HG03354 (cell line): ENCODE measurements around the gene WDR11.

Experiments used
- ATAC-seq: cut with Tn5 transposase; IDR thresholded peaks from one replicate; pipeline ENCODE4 v1.9.1; 2021; ENCODE audit warnings: mild to moderate bottlenecking; ENCODE audit not compliant: unreplicated experiment, poor library complexity, severe bottlenecking

WDR11 gene

GRCh38 chr10:120850911-120851865 is at the start of gene WDR11:
Gene WDR11, plus strand, starts transcription at chr10:120851362. Its CDS starts 59 bp downstream, at chr10:120851421.
- peak; percentile 98 for ATAC-seq

- ATAC-seq = no peak
Measured at GRCh38 chr10:120802935-120803334, 48.2 kb upstream of the WDR11 start.

DNA sequence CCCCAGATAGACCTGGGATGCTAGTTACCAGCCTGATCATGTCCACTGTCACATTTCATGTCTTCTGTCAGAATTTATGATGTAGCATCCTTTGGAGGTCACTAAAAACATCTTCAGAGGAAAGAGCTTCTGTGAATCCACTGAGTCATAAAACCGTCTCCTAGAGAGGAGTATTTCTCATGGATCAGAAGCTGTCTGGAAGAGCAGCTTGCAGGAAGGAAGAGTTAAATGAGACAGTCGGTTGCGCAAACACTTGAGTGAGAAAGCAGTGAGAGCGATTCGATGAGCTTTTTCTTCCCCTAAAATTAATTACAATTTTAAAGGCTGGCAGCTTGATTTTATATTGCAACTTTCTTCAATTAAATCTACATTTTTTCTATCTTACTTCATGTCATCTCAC is 47.2 kb upstream of the WDR11 start:
- ATAC-seq = no peak

DNA sequence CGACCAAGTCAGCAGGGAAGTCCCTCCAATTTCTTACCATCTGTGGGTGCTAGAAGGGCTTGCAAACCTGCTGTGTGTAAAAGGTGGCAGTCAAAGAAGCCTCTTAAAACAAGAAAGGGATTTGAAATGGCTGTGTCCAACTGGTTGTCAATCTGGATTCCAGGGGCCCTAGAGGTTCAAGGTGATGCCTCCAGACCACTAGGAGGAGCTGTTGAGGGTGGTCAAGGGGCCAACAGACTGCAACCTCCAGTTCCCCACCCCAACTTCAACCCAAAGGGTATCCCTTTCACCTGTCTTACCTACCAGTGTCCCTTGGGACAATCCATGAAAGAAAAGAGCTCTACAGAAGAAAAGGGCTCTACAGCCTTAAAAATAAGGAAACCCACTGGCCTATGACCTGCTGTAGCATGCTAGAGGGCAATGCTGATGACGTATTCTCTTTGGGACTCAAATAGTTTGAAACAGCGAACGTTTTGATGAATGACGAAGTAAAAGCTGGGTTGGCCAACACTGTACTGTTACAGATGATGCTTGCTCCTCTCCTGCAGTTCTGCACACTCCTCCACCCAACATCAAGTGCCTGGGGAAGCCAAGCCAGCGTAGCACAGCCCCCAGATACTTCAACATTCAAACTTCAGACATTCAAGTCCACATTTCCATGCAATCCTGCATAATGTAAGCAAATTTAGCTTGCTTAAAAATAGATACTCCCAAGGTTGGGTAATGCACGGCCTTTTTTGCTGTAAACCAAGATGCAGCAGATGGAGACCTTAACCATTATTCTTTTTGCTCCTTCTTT is 45.9 kb upstream of the WDR11 start:
- no peak for ATAC-seq

DNA sequence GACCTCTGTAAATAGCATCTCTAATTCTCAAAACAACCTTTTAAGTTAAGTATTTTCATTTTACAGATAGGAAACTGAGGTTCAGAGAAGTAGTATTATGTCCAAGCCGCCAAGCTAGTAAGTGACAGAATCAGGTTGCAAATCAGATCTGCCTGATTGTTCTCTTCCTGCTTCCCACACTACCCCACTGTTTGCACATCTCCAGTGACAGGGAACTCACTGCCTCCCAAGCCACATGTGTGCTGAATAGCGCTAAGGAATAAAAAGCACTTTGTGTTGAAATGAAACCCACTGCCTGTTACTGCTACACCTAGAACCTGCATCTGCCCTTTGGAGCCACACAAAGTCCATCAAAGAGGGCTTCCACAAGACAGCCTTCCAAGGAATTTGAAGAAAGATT is 45.1 kb upstream of the WDR11 start:
- ATAC-seq = no peak

DNA sequence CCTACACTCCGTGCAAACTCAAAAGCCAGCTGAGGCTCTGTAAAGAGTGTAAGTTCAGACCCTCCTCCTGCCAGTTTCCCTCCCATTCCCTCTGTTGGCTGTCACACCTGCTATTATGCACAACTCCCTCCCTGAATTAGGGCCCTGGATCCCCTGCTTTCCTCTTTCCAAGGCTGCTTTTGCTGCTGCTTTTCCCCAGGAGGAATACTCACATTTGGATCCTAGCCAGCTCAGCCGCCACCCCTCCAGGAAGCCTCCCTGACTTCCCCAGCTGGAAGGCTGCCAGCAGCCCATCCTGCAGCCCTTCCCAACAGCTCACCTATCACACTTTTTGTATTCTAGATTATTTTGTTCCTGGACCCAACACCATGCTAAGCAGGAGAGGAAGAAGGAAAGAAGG is 40.9 kb upstream of the WDR11 start:
- no peak for ATAC-seq

DNA sequence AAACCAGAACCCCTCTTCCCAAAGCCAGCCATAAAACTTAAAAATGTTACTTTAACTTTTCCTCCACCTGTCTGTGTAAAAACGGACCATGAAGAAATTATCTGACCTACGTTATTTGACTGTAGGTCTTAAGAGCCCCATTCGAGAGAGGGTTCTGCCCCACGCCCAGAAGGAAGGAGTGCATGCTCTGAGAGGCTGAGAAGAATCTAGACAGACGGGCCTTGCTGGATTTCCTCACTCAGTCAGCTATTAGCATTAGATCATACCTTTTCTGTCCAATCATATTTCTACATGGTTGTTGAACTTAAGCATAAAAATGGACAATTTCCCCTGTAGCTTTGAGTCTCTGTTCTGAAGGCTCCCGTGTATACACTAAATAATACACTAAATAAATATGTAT is 38.1 kb upstream of the WDR11 start:
- ATAC-seq = no peak

DNA sequence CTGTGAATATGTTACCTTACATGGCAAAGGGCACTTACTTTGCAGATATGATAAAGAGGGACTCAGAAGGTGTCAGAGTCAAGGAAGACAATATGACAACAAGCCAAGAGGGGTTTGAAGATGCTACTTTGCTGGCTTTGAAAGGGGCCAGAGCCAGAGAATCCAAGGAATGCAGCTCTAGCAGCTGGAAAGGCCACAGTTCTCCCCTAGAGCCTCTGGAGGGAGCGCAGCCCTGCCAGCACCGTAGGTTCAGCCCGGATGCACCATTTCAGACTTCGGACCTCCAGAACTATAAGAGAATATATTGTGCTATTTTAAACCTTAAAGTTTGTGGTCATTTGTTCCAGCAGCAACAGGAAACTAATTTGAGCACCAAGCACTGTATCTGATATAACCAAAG is 32.9 kb upstream of the WDR11 start:
- no peak for ATAC-seq

- no peak for ATAC-seq
Measured at GRCh38 chr10:120819366-120819765, 31.8 kb upstream of the WDR11 start.

DNA sequence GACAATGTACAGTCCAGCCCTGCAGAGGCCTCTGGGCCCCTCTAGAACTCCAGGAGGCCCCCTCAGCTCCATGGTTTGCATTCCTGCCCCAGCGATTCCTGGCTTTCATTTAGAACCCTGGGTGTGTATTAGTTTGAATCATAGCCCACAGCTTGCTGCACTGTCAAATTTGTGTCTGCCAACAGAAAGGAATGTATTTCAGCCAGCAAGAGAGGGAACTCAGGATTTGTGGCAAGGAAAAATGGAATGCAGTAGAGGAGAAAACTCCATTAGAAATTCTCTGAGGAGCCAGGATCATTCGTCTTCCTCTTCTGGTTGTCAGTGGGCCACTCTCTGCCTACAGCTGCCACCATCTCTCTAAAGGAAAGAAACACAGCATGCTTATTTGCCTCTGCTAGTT is 27.9 kb upstream of the WDR11 start:
- ATAC-seq = no peak

- ATAC-seq = no peak
Measured at GRCh38 chr10:120824881-120825309, 26.3 kb upstream of the WDR11 start.

- ATAC-seq = no peak
Measured at GRCh38 chr10:120825878-120826769, 25.0 kb upstream of the WDR11 start.

GRCh38 chr10:120827251-120827875 is 23.8 kb upstream of the WDR11 start:
- ATAC-seq = no peak

DNA sequence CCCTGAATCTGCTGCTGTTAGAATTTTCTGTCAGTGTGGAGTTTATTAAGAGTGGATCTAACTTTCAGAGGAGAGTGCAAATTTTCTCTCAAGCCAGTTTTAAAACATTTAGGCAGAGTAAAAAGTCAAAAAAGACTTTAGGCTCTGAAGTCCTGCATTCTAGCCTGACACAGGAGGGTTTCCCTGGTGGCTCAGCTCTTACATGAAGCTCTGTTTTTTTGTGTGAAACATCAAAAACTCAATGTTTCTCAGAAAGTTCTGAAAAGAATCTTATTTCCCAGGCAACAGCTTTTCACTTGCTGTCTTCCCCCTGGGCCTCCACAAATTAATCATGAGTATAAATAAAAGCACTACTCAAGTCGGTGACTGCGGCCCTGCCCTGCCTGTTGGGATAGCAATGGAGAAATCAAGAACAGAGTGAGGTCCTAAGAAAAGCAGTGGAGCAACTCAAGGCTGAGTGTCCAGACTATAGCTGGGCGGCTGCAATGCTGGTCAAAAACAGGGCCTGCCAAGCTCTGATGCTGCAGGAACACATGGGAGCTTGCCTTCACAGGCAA is 22.3 kb upstream of the WDR11 start:
- ATAC-seq = no peak

GRCh38 chr10:120832106-120832505 is 19.1 kb upstream of the WDR11 start:
- no peak for ATAC-seq

DNA sequence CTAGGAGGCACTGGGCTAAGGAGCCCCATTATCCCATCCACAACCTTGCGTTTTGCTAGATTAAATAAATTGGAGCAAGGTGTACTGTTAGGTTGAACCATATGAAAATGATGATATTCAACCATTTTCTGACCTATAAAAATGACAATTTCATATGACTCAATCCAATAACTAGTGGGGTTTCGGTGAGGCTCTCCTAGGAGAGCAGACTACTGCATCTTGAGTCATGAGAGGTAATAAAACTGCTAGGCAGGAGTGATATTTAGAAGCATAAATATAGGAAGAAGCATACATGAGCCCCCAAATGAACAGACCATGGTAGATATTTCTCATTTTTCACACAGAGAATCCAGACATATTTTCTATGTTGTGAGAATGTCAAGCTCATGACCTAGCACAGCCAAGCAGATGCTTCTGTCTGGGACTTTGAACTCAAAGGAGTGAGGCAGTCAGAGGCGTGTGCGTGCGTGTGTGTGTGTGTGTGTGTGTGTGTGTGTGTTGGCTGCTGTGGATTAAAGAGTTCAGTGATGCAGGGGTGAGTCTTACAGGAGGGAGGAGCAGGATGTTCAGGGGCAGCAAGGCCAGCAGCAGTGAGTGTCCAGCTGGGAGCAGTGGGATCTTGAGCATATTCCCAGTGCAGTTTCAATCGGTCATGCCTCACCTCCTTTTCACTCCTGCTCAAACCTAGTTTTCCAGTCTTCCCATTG is 17.8 kb upstream of the WDR11 start:
- no peak for ATAC-seq

- no peak for ATAC-seq
Measured at GRCh38 chr10:120835603-120836002, 15.6 kb upstream of the WDR11 start.

- no peak for ATAC-seq
Measured at GRCh38 chr10:120838941-120839340, 12.2 kb upstream of the WDR11 start.
